ENCODE data around the gene PDZK1.

DNA sequence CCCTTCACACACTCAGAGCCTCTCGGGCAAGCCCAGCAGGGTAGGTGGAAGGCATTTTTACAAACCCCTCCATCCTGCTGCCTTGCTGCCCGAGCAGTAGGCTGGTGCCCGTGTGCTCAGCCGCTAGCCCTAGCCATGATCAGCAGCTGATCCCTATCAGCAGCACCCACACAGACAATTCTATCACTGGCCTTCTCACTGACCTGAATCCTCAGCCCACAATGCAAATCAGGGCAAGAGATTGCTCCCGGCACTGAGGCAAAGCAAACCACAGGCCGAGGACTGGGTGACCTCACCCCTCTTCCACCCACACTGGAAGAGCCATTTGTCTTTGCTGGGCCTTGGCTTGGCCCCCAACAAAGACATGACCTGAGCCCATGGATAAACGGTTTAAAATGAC is 895 bp upstream of the PDZK1 start:
- TF ChIP-seq, protein P1, sequence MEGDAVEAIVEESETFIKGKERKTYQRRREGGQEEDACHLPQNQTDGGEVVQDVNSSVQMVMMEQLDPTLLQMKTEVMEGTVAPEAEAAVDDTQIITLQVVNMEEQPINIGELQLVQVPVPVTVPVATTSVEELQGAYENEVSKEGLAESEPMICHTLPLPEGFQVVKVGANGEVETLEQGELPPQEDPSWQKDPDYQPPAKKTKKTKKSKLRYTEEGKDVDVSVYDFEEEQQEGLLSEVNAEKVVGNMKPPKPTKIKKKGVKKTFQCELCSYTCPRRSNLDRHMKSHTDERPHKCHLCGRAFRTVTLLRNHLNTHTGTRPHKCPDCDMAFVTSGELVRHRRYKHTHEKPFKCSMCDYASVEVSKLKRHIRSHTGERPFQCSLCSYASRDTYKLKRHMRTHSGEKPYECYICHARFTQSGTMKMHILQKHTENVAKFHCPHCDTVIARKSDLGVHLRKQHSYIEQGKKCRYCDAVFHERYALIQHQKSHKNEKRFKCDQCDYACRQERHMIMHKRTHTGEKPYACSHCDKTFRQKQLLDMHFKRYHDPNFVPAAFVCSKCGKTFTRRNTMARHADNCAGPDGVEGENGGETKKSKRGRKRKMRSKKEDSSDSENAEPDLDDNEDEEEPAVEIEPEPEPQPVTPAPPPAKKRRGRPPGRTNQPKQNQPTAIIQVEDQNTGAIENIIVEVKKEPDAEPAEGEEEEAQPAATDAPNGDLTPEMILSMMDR (IDR thresholded peaks at IDR 0.05 in 8 of 11, conservative IDR thresholded peaks at IDR 0.05 in 3 of 11), result no peak
- no peak for TF ChIP-seq POLR2A (IDR thresholded peaks at IDR 0.05)
